ENCODE results near the gene FILIP1L.

Gene FILIP1L

DNA sequence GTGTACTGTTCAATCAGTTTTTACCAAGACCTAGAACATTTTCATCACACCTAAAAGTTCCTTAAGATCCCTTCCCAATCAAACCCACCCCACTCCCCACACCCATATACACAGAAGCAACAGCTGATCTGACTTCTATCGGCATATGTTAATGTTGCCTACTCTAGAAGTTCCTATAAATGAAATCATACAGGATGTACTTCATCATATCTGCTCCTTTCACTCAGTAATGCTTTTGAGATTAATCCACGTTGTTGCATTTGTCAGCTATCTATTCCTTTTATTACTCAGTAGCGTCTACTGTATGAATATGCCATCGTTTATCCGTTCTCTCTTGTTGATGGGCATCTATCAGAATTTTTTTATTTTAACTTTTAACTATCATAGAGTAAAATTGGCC is 14.3 kb upstream of the FILIP1L start:
- TF ChIP-seq, protein P1, sequence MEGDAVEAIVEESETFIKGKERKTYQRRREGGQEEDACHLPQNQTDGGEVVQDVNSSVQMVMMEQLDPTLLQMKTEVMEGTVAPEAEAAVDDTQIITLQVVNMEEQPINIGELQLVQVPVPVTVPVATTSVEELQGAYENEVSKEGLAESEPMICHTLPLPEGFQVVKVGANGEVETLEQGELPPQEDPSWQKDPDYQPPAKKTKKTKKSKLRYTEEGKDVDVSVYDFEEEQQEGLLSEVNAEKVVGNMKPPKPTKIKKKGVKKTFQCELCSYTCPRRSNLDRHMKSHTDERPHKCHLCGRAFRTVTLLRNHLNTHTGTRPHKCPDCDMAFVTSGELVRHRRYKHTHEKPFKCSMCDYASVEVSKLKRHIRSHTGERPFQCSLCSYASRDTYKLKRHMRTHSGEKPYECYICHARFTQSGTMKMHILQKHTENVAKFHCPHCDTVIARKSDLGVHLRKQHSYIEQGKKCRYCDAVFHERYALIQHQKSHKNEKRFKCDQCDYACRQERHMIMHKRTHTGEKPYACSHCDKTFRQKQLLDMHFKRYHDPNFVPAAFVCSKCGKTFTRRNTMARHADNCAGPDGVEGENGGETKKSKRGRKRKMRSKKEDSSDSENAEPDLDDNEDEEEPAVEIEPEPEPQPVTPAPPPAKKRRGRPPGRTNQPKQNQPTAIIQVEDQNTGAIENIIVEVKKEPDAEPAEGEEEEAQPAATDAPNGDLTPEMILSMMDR (IDR thresholded peaks at IDR 0.05; ENCODE audit: low read depth, low read length): no peak
- no peak overlapping the region for H3K4me3 ChIP-seq (replicated peaks in 1 of 2; ENCODE audit: low read depth in 2 of 2, low read length in 2 of 2)
- DNase-seq (ENCODE audit: low read depth in 2 of 2): no peak

DNA sequence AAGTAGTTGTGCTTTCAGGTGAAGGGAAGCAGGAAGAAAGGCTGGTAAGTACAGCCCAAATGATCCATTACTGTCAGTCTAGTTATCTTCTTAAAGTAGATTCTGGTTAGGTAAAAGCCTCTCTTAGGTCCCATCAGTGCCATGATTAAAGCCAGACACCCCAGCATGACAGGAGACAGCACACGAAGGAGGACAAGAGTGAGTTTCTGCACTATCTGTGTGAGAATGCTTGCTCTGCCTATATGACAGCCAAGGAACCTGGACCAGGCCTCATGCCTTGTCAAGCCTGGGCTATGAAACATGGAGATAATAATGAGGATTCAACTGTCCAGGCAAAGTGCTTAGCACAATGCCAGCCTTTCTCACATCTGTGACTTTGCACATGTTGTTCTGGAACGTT is 13.5 kb upstream of the FILIP1L start:
- no peak for DNase-seq (ENCODE audit: low read depth in 2 of 2)
- TF ChIP-seq, protein P1 (IDR thresholded peaks at IDR 0.05; ENCODE audit: low read depth, low read length): no peak

DNA sequence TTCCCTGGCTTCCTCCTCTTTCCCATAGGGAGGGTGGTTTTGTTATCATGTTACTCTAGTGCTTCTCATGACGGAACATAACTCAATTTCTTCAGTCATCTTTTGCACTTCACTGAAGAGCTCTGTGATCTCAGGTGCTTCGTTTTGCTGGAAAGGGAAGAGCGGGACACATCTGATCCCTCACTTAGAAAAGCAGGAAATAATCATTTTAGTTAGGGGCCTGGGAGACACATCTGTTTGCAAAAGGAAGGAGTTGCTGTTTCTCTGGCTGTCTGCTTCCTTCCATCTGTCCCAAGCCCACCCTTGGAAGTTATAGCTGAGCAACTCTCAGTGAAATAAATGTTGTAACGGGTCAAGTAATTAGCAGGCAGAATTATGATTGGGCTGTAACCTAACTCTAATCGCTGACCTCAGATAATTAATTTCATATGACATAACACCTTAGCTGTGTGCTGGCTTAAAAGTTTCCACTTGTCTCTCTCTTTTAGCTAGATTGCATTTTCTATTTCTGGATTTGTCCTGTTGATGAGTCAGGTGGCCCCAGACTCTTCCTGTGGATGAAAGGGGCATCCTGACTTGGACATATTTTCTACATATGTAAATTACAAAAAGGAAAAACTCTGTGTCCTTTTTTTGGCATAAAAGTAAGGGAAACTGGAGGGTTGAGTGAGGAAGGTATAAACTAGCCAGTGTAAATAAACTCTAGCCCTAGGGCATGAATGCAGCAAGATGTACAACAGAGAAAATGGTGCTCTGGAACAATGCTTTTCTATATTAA is 11.0 kb upstream of the FILIP1L start:
- no peak for DNase-seq (ENCODE audit: low read depth in 2 of 2)
- H3K4me3 ChIP-seq (replicated peaks in 1 of 2; ENCODE audit: low read depth in 2 of 2, low read length in 2 of 2): no peak overlapping the region
- TF ChIP-seq, protein P1 (IDR thresholded peaks at IDR 0.05; ENCODE audit: low read depth, low read length): no peak

More for the DNA sequence above, 13.5 kb upstream of the FILIP1L start:
- H3K4me3 ChIP-seq (replicated peaks in 1 of 2; ENCODE audit: low read depth in 2 of 2, low read length in 2 of 2): no peak overlapping the region

DNA sequence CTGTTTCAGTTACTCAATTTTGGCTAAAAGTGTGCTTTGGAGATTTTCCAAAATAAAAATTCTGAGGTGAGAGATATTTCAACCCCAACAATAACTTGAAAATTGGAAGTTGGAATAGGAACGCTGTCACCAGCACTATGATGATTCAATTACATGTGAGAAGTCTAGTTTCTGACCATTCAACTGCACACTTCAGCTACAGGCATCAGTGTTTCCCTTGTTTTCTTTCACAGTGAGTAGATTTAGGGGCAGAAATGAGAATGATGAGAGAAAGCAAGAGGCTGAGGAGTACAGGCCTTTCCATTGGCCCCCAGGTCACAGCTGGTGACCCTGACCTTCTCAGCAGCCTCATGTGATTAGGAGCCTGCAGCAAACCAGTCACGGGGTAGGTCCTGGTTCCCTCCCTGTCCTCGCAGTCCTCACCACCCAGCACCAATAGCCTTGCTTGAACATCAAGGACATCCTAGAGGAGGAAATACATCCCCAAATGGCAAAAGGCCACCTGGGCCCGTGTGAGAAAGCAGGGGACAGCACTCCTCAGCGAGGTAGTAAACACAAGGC is 10.0 kb upstream of the FILIP1L start:
- H3K4me3 ChIP-seq (replicated peaks in 1 of 2; ENCODE audit: low read depth in 2 of 2, low read length in 2 of 2): no peak overlapping the region
- TF ChIP-seq, protein P1 (IDR thresholded peaks at IDR 0.05; ENCODE audit: low read depth, low read length): no peak
- DNase-seq (ENCODE audit: low read depth in 2 of 2): no peak

DNA sequence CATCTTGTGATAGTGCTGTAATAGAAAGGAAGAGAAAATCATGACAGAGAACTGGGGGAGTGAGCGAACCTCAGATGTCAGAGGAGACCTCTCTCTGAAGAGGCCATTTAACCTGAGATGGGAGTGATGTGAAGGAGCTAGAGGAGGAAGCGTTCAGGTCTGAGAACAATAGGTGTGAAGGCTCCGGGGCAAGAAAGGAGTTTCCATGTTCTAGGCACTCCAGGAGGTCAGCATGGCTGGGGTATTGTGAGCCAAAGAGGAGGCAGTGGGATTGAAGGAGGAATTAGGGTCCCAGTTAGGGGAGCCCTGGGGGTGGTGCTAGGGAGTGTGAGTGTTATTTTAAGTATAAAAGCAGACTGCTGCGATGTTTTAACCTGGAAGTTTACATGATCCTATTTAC is 8.8 kb upstream of the FILIP1L start:
- TF ChIP-seq, protein P1 (IDR thresholded peaks at IDR 0.05; ENCODE audit: low read depth, low read length): no peak
- no peak for DNase-seq (ENCODE audit: low read depth in 2 of 2)
- H3K4me3 ChIP-seq (replicated peaks in 1 of 2; ENCODE audit: low read depth in 2 of 2, low read length in 2 of 2): no peak overlapping the region

DNA sequence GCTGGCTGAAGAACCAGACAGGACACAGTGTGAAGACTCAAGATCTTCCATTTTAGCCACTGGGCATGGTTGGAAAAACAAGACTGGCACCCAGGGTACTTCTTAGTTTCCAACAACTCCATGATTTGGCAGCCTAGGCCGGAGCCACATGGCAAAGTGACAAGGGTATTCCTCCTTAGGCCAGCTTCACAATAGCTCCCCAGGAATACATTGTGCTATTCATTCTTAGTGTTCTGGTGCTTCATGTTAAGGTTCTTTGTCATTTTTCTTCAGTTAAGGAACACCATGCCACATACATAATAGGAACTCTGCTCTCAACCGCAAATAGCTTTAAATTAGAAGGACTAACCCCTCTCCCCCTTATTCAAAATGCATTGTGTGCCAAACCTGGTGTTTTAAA is 8.0 kb upstream of the FILIP1L start:
- no peak overlapping the region for H3K4me3 ChIP-seq (replicated peaks in 1 of 2; ENCODE audit: low read depth in 2 of 2, low read length in 2 of 2)
- no peak for DNase-seq (ENCODE audit: low read depth in 2 of 2)
- TF ChIP-seq, protein P1 (IDR thresholded peaks at IDR 0.05; ENCODE audit: low read depth, low read length): no peak
